ENCODE data around the gene CST3. TPM values are rescaled to one million over a fixed set of nuclear protein-coding genes. Genes with fewer than 3 reads are reported as not detected.

Gene CST3
- total RNA-seq, 1 experiment from 2014 or later: 181 TPM

DNA sequence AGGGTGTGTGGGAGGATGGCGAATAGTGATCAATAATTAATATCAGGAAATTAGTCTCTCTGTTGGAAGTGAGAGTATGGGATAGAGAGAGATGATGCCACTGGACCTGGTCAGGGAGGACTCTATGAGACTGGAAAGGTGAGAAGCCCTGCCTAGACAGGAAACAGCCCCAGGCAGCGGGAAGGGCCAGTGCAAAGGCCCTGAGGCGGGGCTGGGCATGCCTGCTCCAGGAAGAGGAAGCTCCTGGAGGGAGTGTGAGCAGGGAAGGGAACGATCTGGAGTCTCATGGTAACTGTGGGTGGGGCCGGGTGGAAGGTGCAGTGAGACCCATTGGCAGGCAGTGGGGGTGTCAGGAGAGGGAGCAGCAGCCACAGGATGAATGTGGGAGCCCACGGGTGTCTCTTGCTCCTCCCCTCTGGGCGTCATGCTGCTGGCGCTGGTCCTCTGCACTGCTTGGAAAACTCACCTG is 1.8 kb upstream of the CST3 start:
- Histone ChIP-seq H3K27me3 (ENCODE audit: insufficient read depth, low read length) (no peaks in the 10 kb centered on the region), H3K79me2 (ENCODE audit: insufficient read depth, low read length) (peaks cover 21% of the 10 kb centered on the region), H4K20me1 (ENCODE audit: insufficient read depth) (no peaks in the 10 kb centered on the region), H3K27ac (ENCODE audit: low read depth, low read length) (no peak overlapping the region), H3K9me2 (ENCODE audit: insufficient read depth) (no peaks in the 10 kb centered on the region), H3K4me1 (ENCODE audit: control insufficient read depth in 1 of 2, insufficient read depth in 2 of 2, low read length in 2 of 2) (peaks cover 29 to 41% of the 10 kb centered on the region in 2 experiments), H2AFZ (ENCODE audit: low read depth, low read length, poor library complexity, severe bottlenecking) (peak overlapping the region; percentile 26), H3K36me3 (ENCODE audit: control insufficient read depth in 1 of 2, insufficient read depth in 2 of 2, low read length in 2 of 2) (peaks cover 5% of the 10 kb centered on the region in 2 experiments; a peak in 2 of 4 replicates), H3K9ac (ENCODE audit: low read length) (no peak overlapping the region), H3K4me2 (ENCODE audit: low read length) (peak overlapping the region; percentile 59), H3K4me3 (replicated peaks in 1 of 2; ENCODE audit: low read depth in 1 of 2, low read length in 2 of 2) (no peak overlapping the region), H3K9me3 (ENCODE audit: control insufficient read depth in 1 of 2, insufficient read depth in 1 of 2, low read depth in 1 of 2, low read length in 2 of 2) (no peaks in the 10 kb centered on the region)
- ChIA-PET POLR2A (no interaction called here), RAD21 (ENCODE audit: low non-redundant PET in 1 of 2, low total read pairs in 2 of 2, uncharacterized antibody in 2 of 2, unreplicated experiment in 2 of 2) (no interaction called here), CTCF (no interaction called here)
- peak; percentile 26; the same call in 1 of the 2 replicates for ATAC-seq
- TF ChIP-seq EZH2 (IDR thresholded peaks at IDR 0.05) (no peak), SIN3A (IDR thresholded peaks at IDR 0.05; ENCODE audit: low read depth) (no peak), FOSL1 (IDR thresholded peaks at IDR 0.05; ENCODE audit: low read depth) (no peak), CBX3 (IDR thresholded peaks at IDR 0.05; ENCODE audit: low read depth) (no peak), ELF1 (IDR thresholded peaks at IDR 0.05; ENCODE audit: borderline replicate concordance, low read depth) (no peak), CEBPB (IDR thresholded peaks at IDR 0.05; ENCODE audit: low read depth) (no peak), ZFX (IDR thresholded peaks at IDR 0.05) (no peak), POLR2AphosphoS5 (IDR thresholded peaks at IDR 0.05; ENCODE audit: low read depth, low read length) (no peak), YY1 (IDR thresholded peaks at IDR 0.05; ENCODE audit: extremely low read depth, insufficient replicate concordance, low read depth, low read length) (no peak), ZNF274 (IDR thresholded peaks at IDR 0.05; ENCODE audit: low read depth, low read length) (no peak), TCF7L2 (IDR thresholded peaks at IDR 0.05; ENCODE audit: borderline replicate concordance, extremely low read depth, insufficient read depth, insufficient read length) (no peak), EZH2phosphoT487 (IDR thresholded peaks at IDR 0.05; ENCODE audit: borderline replicate concordance) (no peak), EGR1 (IDR thresholded peaks at IDR 0.05; ENCODE audit: low read depth) (no peak), POLR2A (IDR thresholded peaks at IDR 0.05; ENCODE audit: borderline replicate concordance, extremely low read depth, insufficient read depth, insufficient read length) (no peak), JUND (IDR thresholded peaks at IDR 0.05) (no peak)
- TF ChIP-seq, protein P1, sequence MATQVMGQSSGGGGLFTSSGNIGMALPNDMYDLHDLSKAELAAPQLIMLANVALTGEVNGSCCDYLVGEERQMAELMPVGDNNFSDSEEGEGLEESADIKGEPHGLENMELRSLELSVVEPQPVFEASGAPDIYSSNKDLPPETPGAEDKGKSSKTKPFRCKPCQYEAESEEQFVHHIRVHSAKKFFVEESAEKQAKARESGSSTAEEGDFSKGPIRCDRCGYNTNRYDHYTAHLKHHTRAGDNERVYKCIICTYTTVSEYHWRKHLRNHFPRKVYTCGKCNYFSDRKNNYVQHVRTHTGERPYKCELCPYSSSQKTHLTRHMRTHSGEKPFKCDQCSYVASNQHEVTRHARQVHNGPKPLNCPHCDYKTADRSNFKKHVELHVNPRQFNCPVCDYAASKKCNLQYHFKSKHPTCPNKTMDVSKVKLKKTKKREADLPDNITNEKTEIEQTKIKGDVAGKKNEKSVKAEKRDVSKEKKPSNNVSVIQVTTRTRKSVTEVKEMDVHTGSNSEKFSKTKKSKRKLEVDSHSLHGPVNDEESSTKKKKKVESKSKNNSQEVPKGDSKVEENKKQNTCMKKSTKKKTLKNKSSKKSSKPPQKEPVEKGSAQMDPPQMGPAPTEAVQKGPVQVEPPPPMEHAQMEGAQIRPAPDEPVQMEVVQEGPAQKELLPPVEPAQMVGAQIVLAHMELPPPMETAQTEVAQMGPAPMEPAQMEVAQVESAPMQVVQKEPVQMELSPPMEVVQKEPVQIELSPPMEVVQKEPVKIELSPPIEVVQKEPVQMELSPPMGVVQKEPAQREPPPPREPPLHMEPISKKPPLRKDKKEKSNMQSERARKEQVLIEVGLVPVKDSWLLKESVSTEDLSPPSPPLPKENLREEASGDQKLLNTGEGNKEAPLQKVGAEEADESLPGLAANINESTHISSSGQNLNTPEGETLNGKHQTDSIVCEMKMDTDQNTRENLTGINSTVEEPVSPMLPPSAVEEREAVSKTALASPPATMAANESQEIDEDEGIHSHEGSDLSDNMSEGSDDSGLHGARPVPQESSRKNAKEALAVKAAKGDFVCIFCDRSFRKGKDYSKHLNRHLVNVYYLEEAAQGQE (IDR thresholded peaks at IDR 0.05; ENCODE audit: low read depth): no peak
- TF ChIP-seq, protein P2, sequence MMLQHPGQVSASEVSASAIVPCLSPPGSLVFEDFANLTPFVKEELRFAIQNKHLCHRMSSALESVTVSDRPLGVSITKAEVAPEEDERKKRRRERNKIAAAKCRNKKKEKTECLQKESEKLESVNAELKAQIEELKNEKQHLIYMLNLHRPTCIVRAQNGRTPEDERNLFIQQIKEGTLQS (IDR thresholded peaks at IDR 0.05): no peak
- TF ChIP-seq, protein P3, sequence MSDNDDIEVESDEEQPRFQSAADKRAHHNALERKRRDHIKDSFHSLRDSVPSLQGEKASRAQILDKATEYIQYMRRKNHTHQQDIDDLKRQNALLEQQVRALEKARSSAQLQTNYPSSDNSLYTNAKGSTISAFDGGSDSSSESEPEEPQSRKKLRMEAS (IDR thresholded peaks at IDR 0.05): no peak
- TF ChIP-seq, protein P4, sequence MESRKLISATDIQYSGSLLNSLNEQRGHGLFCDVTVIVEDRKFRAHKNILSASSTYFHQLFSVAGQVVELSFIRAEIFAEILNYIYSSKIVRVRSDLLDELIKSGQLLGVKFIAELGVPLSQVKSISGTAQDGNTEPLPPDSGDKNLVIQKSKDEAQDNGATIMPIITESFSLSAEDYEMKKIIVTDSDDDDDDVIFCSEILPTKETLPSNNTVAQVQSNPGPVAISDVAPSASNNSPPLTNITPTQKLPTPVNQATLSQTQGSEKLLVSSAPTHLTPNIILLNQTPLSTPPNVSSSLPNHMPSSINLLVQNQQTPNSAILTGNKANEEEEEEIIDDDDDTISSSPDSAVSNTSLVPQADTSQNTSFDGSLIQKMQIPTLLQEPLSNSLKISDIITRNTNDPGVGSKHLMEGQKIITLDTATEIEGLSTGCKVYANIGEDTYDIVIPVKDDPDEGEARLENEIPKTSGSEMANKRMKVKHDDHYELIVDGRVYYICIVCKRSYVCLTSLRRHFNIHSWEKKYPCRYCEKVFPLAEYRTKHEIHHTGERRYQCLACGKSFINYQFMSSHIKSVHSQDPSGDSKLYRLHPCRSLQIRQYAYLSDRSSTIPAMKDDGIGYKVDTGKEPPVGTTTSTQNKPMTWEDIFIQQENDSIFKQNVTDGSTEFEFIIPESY (IDR thresholded peaks at IDR 0.05; ENCODE audit: extremely low read depth, insufficient replicate concordance, low read length): no peak
- BruUV-seq (replicated peaks): no TSS peak
- intact Hi-C loops (cut with micrococcal nuclease): loop anchor here (10.0 kb wide), 1 partner anchor 1555 kb away; the partner anchor contains the start of gene ENTPD6
- no peak for DNase-seq (ENCODE audit: low read depth, low spot score)

All from HCT116 (cell line).